Measurements from ENCODE around the gene MCF2L. TPM values are rescaled to one million over a fixed set of nuclear protein-coding genes. Genes with fewer than 3 reads are reported as not detected.

MCF2L gene
- total RNA-seq, 2 experiments from 2014 or later: 7.9 to 8.7 TPM

DNA sequence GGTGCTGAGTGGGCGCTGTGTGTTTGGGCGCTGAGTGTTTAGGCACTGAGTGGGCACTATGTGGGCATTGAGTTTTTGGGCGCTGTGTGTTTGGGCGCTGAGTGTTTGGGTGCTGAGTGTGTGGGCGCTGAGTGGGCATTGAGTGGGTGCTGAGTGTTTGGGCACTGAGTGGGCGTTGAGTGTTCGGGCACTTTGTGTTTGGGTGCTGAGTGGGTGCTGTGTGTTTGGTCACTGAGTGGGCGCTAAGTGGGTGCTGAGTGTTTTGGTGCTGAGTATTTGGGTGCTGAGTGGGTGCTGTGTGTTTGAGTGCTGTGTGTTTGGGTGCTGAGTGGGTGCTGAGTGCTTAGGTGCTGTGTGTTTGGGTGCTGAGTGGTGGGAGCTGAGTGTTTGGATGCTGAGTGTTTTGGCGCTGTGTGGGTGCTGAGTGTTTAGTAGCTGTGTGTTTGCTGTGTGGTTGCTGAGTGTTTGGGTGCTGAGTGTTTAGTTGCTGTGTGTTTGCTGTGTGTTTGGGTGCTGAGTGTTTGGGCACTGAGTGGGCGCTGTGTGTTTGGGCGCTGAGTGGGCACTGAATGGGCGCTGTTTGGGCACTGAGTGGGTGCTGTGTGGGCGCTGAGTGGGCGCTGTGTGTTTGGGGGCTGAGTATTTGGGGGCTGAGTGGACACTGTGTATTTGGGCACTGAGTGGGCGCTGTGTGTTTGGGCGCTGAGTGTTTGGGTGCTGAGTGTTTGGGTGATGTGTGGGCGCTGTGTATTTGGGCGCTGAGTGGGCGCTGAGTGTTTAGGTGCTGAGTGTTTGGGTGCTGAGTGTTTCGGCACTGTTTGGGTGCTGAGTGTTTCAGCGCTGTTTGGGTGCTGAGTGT lies 89.3 kb downstream of the MCF2L start:
- ChIA-PET CTCF (no interaction called here), POLR2A (no interaction called here)

DNA sequence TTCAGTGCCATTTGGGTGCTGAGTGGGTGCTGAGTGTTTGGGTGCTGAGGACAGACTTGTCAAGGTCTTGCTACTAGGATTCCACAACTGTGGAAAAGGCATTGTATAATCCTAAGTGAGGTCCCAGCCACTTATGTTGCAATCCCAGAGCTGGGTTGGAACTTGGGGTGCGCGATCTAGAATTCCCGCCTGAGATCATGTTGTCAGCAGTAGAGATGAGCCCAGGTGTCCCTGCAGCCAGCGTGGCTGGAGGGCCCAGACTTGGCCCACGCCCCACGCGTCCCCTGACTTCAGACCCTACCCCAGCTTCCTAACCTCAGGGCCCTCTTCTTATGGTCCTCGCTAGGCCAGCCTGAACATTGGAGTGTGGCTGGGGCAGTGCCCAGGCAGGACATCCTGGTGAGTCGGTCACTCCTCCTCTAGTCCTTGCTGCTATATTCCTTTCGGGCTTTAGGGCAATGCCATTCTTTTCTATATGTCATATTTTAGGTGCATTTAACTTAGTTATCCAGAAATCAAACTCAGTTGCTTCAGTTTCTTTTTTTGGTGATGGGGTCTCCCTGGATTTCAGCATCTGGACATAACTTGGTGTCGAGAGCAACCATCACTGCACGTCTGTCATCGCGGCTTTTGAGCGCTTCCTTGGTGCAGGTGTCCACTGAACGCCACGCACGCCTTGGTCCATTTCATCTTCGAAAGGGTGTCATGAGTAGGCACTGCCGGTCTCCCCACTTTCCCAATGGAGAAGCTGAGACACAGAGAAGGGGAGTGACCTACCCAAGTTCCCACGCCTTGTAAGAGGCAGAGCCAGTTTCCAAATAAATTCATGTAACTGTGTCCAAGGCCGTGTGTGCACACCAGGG lies 90.2 kb downstream of the MCF2L start:
- CTCF ChIA-PET: no interaction called here
- POLR2A ChIA-PET: interaction anchor here (0.6 kb wide), 1 partner anchor 410 kb away, joined by 3 read pairs; no protein-coding TSS in a partner anchor

DNA sequence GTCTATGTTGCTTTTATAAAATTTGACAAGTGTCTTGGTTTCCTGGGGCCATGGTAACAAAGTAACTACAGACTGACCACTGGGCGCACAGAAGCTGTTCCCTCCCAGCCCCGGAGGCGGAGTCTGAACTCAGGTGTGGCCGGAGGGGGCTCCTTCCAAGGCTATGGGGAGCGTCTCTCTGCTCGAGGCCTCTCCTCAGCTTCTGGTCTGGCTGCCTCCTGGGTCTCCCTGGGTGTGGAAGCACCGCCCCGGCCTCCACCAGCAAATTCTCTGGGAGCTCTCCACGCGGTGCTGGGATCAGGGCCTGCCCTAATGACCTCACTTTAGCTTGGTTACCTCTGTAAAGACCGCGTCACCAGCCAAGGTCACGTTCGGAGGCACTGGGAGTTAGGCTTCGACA lies 90.9 kb downstream of the MCF2L start:
- ChIA-PET POLR2A (no interaction called here), CTCF (no interaction called here)

DNA sequence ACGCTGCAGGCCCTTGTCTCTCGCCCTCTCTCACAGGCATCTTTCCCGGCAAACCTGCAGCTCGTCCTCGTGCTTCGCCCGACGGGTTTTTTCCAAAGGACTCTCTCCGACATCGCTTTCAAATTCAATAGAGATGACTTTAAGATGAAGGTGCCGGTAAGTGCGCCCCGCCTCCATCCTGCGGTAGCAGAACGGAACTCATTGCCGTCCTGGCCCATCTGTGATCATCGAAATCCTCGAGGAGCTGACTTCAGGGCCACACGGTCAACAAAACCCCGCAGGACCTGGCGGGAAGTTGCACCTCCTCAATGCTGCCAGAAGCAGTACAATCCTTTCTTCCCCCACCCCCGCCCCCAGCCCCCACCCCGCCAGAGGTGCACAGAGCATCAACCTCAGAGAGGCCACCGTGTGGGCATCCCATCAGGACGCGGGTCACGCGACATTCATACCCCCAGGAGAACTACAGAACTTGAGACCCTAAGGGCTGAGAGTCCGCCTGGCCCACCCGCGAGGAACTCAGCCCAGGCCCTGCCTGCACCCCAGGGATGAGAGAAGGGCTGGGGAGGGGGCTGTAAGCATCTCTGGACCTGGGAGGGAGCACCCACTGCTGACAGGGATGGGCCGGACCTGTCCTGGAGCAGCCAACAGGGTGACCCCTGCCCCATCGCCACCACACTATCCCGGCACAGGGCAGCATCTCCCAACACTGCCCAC lies 91.7 kb downstream of the MCF2L start:
- ChIA-PET POLR2A (interaction anchor here (0.6 kb wide), 1 partner anchor 209 kb away, joined by 7 read pairs; no protein-coding TSS in a partner anchor), CTCF (no interaction called here)

DNA sequence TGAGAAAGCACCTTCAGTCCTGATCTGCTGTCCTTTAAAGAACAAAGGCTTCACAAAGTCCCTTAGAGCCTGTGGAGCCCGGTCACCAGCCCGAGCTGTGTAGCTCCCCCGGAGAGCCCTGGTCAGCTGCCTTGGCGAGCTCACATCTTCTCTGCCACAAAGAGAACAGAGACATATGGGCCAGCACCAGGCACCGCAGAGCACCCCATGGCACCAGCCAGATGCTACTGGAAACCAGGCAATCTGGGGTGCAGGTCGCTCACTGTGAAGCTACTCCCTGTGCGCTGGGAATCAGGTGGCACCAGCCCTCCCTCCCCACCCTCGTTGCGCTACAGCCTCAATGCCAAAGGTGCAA lies 92.2 kb downstream of the MCF2L start:
- POLR2A ChIA-PET: interaction anchor here (0.6 kb wide), 1 partner anchor 208 kb away, joined by 7 read pairs; no protein-coding TSS in a partner anchor
- CTCF ChIA-PET: no interaction called here

DNA sequence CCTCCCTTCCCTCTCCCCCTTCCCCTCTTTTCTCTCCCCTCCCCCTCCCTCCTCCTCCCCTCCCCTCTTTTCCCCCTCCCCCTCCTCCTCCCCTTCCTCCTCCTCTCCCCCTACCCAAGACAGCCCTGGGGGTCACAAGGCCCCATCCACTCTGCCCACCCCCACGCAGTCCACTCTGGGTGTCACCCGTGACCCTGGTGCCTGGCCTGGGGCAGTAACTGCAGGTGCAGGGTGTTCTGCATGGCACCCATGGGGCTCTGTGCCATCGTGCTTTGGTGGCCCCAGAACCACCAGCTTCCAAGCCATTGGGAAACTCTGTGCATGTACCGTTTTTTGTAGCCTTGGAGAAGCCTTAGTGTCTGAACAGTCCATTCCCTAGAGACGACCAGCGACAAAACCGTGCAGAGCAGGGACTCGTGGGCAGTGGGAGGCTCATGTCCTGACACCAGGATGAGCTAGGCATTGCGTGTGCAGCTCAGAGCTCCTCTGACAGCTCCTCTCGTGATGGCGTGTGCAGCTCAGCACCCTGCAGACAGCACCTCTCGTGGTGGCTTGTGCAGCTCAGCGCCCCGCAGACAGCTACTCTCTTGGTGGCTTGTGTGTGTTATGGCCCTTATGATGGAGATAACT lies 92.9 kb downstream of the MCF2L start:
- ChIA-PET CTCF (no interaction called here), POLR2A (no interaction called here)

DNA sequence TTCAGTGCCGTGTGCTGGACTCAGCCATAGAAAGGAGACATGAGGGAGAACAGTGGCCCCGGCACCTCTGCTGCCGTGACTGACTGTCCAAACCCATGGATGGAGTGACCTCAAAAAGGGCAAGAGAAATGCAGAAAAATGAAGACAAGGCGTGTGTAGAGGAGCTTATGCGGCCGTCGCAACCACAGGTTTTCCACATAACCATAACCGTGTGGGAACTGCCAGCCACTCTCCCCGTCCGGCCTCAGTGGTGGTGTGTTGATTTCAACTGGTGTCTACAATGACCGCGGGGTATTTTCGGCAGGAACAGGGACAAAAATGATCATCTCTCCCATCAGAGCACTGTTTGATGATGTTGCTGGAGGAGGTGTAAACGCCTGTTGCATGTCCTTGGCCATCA lies 93.7 kb downstream of the MCF2L start:
- POLR2A ChIA-PET: no interaction called here
- CTCF ChIA-PET: no interaction called here

DNA sequence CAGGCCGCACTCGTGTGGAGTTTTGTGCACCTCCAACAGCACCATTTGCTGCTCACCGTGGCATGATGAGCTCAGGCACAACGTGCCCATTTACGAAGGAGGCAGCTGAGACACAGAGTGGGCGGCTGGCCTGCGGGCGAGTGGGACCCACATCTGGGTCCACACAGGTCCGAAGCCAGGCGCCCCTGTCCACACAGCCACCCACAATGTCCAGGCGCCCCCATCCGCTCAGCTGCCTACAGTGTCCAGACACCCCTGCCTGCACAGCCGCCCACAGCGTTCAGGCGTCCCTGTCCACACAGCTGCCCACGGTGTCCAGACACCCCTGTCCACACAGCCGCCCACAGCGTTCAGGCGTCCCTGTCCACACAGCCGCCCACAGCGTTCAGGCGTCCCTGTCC lies 94.1 kb downstream of the MCF2L start:
- ChIA-PET POLR2A (no interaction called here), CTCF (no interaction called here)

DNA sequence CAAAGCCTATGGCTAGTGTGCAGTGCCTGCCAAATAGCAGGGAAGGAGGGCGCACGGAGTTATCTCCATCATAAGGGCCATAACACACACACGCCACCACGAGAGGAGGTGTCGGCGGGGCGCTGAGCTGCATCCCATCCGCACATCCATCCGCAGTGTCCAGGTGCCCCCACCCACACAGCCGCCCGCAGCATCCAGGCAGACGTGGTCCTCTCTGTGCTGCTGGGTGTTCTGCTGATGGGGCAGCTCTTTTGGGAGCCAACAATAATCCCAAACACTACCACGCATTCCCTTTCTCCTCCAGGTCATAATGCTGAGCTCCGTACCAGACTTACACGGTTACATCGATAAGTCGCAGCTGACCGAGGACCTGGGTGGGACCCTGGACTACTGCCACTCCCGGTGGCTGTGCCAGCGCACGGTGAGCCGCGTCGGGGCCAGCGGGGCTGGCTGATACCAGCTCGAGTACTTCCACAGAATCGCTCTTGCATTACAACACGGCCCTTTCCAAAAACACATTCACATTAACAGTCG lies 95.1 kb downstream of the MCF2L start:
- POLR2A ChIA-PET: no interaction called here
- CTCF ChIA-PET: no interaction called here

DNA sequence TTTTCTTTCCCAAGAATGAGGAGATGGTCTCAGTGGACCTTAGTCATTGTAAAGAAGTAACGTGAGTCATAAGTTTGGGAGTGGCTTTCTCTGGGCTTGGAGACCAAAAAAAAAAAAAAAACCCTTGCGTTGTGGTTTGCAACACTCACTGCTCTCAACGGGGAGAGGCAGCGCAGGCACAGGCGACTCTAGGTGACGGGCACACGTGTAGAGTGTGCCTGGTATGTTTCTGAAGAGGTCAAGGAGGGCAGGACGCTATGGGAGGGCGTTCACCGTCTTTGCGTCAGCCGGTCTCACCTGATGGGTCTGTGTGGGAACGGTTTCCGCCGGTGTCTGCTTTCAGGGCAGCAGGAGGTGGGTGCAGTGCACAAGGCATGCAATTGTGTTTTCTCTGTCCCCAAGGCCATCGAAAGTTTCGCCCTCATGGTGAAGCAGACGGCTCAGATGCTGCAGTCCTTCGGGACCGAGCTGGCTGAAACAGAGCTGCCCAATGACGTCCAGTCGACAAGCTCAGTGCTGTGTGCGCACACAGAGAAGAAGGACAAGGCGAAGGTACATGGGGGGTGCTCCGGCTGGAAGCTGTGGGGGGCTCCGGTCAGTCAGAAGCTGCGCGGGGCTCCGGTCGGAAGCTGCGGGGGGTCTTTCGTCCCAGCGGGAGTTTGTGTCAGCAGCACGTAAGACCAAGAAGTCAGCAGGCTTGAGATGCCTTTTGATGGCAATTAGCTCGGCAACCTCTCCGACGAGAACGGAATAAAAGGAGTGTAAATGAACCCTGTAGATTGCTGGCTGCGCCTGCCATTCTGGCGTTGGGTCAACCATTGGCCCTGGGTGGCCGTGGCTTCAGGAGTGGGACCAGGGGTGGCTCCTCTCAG lies 95.8 kb downstream of the MCF2L start:
- ChIA-PET CTCF (no interaction called here), POLR2A (no interaction called here)

DNA sequence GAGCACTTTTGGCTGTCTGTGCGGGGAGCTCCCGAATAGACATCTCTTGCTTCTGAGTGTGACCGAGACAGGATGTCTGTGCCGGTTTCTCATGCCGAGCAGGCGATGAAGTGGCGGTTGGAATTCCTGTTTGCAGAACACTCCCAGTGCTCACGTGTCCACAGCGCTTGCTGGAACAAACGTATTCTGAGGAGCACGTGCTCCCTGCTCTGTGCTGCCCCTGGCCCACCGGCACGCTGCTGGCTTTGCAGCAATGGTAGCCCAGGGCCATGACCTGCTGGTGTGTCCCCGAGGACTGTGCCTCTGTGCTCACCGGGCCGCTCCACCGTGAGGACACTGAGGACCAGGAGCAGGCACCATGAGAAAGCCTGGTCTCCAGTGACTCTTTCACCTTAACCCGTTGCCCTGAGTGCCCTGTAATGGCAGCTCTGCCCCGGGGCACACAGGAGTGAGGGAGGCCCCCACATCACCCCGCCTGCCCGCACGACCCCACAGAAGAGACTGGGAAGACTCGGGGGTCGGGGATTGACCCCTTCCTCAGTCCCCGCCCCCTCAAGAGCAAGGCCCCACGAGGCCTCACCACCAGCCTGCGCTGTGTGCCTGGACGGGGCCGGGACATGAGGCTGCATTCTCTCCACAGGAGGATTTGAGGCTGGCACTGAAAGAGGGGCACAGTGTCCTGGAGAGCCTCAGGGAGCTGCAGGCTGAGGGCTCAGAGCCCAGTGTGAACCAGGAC lies 96.6 kb downstream of the MCF2L start:
- POLR2A ChIA-PET: no interaction called here

DNA sequence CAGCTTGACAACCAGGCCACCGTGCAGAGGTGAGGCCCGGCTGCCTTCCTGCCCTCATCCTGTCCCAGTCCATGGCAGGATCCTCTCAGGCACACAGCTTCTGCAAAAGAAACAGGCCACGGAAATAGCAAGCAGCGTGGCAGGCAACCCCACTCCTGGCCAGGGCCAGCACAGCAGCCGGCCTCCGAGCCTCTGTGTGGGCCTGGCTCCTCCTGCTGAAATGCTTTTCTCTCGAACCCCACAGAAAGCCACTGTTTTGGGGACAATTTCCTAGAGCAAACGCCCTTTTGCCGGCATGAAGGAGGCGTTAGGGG lies 97.1 kb downstream of the MCF2L start:
- ChIA-PET POLR2A (no interaction called here), CTCF (no interaction called here)

More for the DNA sequence above, 96.6 kb downstream of the MCF2L start:
- CTCF ChIA-PET: no interaction called here

DNA sequence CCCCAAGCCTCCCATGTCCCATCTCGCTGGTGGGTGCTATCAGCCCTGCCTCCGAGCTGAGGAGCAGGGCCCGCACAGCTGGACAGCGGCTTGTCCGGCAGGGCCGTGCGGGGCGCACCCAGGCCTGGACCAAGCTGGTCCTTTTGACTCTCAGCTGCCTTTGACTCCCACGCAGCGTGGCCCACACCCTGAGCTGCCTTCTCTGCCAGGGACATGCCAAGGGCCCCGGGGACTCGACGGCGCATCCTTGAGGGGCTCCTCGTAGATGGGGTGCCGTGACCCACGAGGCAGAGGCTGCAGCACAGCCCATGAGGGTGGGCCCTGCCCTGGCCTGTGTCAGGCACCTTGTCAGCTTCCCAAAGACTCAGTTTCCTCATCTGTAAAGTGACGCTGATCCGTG lies 97.7 kb downstream of the MCF2L start:
- CTCF ChIA-PET: no interaction called here

DNA sequence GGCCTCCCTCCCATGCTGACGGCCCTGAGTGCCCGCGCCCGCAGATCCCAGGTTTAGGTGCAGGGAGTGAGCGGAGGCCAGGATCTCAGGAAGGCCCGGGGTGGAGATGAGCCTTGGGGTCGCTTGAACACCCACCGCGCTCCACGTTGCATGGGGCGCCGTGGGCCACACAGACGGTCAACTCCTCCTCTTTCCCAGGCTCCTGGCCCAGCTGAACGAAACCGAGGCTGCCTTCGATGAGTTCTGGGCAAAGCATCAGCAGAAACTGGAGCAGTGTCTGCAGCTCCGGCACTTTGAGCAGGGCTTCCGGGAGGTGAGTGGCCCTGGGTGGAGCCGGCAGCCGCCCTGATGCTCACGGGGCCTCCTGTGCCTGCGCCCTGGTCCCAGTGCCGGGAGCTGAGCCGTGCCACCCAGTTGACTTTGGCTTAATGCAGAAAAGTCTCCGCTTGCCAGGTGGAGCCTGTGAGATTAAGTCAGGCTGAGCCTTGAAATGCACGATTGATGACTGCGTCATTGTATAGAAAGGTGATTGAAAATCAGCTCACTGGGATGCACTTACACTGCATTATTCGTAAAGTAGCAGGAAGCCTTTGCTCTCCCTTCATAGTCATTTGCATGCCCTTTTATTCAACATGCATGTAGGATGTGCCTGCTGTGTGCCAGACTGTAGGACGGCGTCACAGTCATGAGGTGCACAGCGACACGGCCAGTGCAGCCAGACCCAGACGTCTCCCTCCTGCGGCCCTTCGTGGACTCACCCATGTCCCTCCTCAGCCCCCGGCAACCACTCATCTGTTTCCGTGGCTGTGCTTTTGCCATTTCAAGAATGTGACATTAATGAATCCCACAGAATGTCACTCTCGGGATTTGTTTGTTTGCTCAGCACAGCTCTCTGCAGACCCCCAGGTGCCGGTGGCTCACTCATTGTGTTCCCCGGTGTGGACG lies 101.1 kb downstream of the MCF2L start:
- ChIA-PET POLR2A (no interaction called here), CTCF (no interaction called here)

More for the DNA sequence above, 97.7 kb downstream of the MCF2L start:
- POLR2A ChIA-PET: no interaction called here

DNA sequence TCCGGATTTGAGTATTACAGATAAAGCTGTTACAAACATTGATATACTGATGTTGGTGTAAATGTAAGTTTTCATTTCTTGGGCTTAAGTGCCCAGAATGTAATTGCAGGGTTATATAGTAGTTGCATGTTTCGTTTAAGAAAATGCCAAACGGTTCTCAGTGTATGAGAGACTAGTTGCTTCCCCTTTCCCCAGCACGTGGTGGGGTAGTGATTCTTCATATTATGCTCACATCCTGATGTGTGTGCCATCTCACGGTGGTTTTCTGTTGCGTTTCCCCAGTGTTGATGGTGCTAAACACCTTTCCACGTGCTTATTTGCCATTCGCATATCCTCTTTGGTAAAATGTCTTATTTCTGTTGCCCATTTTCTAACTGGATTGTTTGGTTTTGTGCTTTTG lies 101.8 kb downstream of the MCF2L start:
- POLR2A ChIA-PET: no interaction called here
- CTCF ChIA-PET: no interaction called here

DNA sequence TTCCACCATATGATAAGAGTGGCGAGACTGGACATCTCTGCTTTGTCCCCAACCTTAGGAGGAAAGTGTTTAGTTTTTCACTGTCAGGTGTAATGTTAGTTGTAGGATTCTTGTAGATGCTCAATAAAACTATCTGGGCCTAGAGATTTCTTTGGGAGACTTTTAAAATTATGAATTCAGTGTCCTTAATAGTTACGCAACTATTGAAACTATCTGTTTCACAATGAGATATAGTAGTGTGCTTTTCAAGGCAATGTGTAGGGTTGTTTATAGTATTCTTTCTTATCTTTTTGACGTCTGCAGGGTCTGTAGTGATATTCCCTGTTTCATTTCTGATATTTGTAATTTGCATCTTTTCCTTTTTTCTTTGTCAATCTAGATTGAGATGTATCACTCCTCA lies 103.4 kb downstream of the MCF2L start:
- ChIA-PET CTCF (no interaction called here), POLR2A (no interaction called here)

DNA sequence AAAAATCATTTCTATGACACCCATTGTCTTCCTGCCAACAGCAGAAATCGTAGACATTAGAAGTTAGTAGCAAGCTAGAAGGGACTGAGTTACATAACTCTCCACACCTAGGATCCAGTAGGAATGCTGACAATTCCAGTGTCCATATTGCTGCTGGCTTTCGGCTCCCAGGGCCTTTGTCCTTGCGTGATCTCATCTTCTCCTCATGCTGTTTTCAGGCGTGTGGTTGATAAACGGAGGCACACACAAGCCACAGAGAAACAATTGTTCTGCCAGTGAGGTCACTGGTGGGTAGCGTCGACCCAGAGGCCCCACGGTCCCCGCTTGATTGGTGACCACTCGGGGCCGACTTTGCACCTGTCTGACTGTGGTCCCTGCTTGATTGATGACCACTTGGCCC lies 104.9 kb downstream of the MCF2L start:
- ChIA-PET POLR2A (no interaction called here), CTCF (no interaction called here)

DNA sequence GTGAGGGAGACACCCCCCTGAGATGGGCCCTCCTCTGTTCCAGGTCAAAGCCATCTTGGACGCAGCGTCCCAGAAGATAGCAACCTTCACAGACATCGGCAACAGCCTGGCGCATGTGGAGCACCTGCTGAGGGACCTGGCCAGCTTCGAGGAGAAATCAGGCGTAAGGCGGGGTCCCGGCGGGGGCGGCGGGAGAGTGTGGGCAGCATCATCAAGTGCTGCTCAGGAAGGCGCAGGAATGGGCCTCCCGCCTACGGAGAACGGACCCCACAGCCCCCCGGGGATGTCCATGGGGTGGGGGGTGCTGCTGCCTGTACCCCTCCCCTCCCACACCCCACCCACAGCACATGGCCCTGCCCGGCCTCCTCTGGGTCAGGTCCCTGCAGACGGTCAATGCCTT lies 105.4 kb downstream of the MCF2L start:
- ChIA-PET POLR2A (no interaction called here), CTCF (no interaction called here)
